ENCODE data around the gene SPATC1L.
"Not testable (repeated sequence)": the region's sequence is repeated elsewhere in the genome, so short reads cannot be mapped to it uniquely, and the experiment has no call there.

Gene SPATC1L

GRCh38 chr21:46141767-46142581 lies 42.3 kb downstream of the SPATC1L start:
- in situ Hi-C loops (cut with HindIII; ENCODE audit: low sequenced_read_pairs): no loop called here
- TF ChIP-seq CTCF (IDR thresholded peaks at IDR 0.05; ENCODE audit: low read depth, low read length, missing control alignments): no peak
- no peak for DNase-seq (ENCODE audit: low read depth)
- H3K4me3 ChIP-seq (ENCODE audit: low read depth, low read length): no peak overlapping the region

- H3K4me3 ChIP-seq (ENCODE audit: low read depth, low read length); in situ Hi-C loops (cut with HindIII; ENCODE audit: low sequenced_read_pairs); DNase-seq (ENCODE audit: low read depth): not testable (repeated sequence)
Observed at GRCh38 chr21:46140352-46141003, 43.8 kb downstream of the SPATC1L start.

- no peak for DNase-seq (ENCODE audit: low read depth)
- no peak for TF ChIP-seq CTCF (IDR thresholded peaks at IDR 0.05; ENCODE audit: low read depth, low read length, missing control alignments)
- in situ Hi-C loops (cut with HindIII; ENCODE audit: low sequenced_read_pairs): no loop called here
- no peak overlapping the region for H3K4me3 ChIP-seq (ENCODE audit: low read depth, low read length)
Observed at GRCh38 chr21:46139686-46140085, 44.6 kb downstream of the SPATC1L start.

GRCh38 chr21:46138383-46138970 lies 45.8 kb downstream of the SPATC1L start:
- no peak for DNase-seq (ENCODE audit: low read depth)
- TF ChIP-seq CTCF (IDR thresholded peaks at IDR 0.05; ENCODE audit: low read depth, low read length, missing control alignments): no peak
- in situ Hi-C loops (cut with HindIII; ENCODE audit: low sequenced_read_pairs): no loop called here
- H3K4me3 ChIP-seq (ENCODE audit: low read depth, low read length): no peak overlapping the region

- in situ Hi-C loops (cut with HindIII; ENCODE audit: low sequenced_read_pairs): no loop called here
- DNase-seq (ENCODE audit: low read depth): no peak
Observed at GRCh38 chr21:46137908-46138307, 46.4 kb downstream of the SPATC1L start.

GRCh38 chr21:46136739-46137349 lies 47.4 kb downstream of the SPATC1L start:
- in situ Hi-C loops (cut with HindIII; ENCODE audit: low sequenced_read_pairs): no loop called here
- TF ChIP-seq CTCF (IDR thresholded peaks at IDR 0.05; ENCODE audit: low read depth, low read length, missing control alignments): no peak
- no peak for DNase-seq (ENCODE audit: low read depth)
- H3K4me3 ChIP-seq (ENCODE audit: low read depth, low read length): no peak overlapping the region

More at GRCh38 chr21:46137908-46138307, 46.4 kb downstream of the SPATC1L start:
- no peak overlapping the region for H3K4me3 ChIP-seq (ENCODE audit: low read depth, low read length)
- TF ChIP-seq CTCF (IDR thresholded peaks at IDR 0.05; ENCODE audit: low read depth, low read length, missing control alignments): no peak

Data from astrocyte of the cerebellum (primary cell).